HG03280 (cell line): ENCODE results near the gene CGB7.
"Not testable (repeated sequence)": the region's sequence is repeated elsewhere in the genome, so short reads cannot be mapped to it uniquely, and the experiment has no call there.

Experiments
- ATAC-seq: cut with Tn5 transposase; IDR thresholded peaks from one replicate; pipeline ENCODE4 v1.9.1; 2021; ENCODE audit warnings: mild to moderate bottlenecking, moderate library complexity; ENCODE audit not compliant: unreplicated experiment

The CGB7 gene

DNA sequence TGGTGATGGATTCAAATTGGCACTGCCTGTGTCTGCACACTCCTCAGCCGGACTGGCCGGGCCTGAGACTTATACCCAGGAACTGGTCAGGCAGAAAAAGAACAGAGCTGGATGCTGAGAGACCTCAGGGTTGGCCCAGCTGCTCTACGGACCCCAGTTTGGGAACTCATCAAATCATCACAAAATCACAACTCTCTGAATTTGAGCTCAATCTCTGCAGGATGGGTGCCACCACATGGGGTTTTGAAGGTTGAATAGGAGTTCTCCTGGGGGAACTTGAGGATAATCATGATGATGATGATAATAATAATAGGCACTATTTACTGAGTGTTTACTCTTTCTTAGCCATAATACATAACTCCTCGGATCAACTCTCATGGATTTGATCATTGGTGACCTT lies 14.9 kb downstream of the CGB7 start:
- not testable (repeated sequence) for ATAC-seq

DNA sequence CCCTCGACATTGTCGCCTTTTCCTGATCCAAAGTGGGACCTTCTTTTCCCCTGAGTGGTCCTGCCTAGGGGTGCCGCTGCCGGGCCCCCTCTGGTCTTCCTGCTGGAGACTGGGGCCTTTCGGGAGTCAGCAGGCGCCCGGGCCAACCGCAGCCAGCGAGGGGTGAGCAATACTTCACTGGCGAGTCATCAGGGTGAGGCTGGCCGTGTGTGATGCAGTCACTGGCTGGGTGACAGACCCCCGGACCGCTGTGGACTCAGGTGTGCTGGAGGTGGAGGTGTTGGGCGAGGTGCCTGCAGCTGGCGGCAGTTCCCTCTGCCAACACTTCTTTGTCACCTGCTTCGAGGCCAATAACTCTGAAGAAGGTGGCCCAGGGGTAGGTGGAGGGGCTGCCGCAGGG lies 15.4 kb downstream of the CGB7 start:
- ATAC-seq, result no peak

DNA sequence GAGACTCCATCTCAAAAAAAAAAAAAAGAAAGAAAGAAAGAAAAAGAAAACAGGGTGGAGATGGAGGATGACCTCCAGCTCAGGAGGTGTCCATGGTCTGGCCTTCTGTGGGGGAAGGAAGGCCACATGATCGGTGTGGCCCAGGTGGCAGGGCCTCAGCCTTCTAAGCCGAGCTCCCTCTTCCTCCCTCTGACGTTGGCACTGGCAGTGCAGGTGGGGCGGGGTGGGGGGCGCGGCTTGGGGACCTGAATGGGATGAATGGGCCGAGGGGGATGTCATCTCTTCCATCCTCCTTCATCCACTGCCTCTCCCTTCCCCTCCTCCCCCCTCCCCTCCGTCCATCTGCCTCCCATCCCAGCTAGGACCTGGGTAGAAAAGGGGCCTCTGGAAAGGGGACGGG lies 17.8 kb downstream of the CGB7 start:
- not testable (repeated sequence) for ATAC-seq

DNA sequence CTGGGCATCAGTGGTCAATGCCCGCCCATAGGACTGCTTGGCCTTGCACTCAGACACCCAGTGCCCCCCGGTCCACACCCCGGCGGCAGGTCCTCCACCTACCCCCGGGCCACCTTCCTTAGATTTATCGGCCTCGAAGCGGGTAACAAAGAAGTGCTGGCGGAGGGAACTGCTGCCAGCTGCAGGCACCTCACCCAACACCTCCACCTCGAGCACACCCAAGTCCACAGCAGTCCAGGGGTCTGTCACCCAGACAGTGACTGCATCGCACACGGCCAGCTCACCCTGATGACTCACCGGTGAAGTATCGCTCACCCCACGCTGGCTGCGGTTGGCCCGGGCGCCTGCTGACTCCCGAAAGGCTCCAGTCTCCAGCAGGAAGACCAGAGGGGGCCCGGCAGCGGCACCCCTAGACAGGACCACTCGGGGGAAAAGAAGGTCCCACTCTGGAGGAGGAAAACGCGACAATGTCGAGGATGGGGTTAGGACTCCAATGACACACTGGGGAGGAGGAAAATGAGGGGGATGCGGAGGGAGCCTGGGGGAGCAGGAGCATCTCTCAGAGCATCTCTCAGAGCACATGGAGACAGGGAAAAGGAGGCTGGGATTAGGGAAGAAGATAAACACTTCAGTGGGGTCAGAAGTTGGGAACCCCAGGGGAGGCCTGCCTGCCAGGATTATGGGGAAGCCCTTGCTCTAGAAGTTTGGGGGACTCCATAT lies 18.8 kb downstream of the CGB7 start:
- ATAC-seq, result not testable (repeated sequence)

DNA sequence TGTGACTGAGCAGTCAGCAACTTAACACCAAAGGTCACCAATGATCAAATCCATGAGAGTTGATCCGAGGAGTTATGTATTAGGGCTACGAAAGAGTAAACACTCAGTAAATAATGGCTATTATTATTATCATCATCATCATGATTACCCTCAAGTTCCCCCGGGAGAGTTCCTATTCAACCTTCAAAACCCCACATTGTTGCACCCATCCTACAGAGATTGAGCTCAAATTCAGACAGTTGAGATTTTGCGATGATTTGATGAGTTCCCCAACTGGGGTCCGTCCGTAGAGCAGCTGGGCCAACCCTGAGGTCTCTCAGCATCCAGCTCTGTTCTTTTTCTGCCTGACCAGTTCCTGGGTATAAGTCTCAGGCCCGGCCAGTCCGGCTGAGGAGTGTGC lies 19.4 kb downstream of the CGB7 start:
- not testable (repeated sequence) for ATAC-seq

DNA sequence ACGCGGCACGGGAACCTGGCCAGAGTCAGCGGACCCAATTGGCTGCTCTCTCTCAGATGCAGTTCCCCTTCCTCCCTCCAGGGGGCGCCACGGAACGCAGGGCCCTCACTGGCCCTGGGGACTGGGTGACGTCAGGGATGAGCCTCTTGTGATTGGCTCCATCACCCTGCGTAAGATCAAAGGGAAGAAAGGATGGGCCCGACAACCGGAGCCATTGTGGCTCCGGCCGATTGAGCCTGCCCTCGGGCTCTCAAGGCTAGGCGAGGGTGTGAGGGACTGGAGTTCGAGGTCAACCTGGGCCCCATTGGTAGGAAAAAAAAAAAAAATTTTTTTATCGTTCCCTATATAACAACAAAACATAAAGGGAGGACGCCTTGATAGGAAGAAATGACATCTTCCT lies 20.7 kb downstream of the CGB7 start, which contains the start of gene CGB1:
Gene CGB1 (minus strand): TSS at position 81 of the 400 bp plus-strand sequence. CDS start 184 bp downstream, outside the sequence.
- ATAC-seq, result not testable (repeated sequence)

DNA sequence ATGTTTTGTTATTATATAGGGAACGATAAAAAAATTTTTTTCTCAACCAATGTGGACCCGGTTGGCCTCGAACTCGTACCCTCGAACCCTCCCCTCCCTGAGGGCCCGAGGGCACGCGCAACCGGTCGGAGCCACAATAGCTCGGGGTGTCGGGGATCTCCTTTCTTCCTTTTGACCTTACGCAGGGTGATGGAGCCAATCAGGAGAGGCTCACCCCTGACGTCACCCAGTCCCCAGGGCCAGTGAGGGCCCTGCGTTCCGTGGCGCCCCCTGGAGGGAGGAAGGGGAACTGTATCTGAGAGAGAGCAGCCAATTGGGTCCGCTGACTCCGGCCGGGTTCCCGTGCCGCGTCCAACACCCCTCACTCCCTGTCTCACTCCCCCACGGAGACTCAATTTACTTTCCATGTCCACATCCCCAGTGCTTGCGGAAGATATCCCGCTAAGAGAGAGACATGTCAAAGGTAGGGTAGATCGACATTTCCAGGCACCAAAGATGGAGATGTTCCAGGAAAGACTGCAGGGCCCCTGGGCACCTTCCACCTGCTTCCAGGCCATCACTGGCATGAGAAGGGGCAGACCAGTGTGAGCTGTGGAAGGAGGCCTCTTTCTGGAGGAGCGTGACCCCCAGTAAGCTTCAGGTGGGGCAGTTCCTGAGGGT lies 25.8 kb downstream of the CGB7 start, which contains the start of gene CGB2:
Gene CGB2 (plus strand): TSS at position 249 of the 660 bp plus-strand sequence. CDS start 206 bp downstream, at position 455.
- ATAC-seq, result not testable (repeated sequence)

DNA sequence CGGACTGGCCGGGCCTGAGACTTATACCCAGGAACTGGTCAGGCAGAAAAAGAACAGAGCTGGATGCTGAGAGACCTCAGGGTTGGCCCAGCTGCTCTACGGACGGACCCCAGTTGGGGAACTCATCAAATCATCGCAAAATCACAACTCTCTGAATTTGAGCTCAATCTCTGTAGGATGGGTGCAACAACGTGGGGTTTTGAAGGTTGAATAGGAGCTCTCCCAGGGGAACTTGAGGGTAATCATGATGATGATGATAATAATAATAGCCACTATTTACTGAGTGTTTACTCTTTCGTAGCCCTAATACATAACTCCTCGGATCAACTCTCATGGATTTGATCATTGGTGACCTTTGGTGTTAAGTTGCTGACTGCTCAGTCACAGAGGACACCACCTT lies 27.2 kb downstream of the CGB7 start:
- not testable (repeated sequence) for ATAC-seq

DNA sequence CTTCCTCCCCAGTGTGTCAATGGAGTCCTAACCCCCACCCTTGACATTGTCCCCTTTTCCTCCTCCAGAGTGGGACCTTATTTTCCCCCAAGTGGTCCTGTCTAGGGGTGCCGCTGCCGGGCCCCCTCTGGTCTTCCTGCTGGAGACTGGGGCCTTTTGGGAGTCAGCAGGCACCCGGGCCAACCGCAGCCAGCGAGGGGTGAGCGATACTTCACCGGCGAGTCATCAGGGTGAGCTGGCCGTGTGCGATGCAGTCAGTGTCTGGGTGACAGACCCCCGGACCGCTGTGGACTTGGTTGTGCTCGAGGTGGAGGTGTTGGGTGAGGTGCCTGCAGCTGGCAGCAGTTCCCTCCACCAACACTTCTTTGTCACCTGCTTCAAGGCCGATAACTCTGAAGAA lies 27.8 kb downstream of the CGB7 start:
- not testable (repeated sequence) for ATAC-seq

DNA sequence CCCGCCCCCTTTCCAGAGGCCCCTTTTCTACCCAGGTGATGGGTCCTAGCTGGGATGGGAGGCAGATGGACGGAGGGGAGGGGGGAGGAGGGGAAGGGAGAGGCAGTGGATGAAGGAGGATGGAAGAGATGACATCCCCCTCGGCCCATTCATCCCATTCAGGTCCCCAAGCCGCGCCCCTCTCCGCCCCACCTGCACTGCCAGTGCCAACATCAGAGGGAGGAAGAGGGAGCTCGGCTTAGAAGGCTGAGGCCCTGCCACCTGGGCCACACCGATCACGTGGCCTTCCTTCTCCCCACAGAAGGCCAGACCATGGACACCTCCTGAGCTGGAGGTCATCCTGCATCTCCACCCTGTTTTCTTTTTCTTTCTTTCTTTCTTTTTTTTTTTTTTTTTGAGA lies 28.9 kb downstream of the CGB7 start:
- not testable (repeated sequence) for ATAC-seq

DNA sequence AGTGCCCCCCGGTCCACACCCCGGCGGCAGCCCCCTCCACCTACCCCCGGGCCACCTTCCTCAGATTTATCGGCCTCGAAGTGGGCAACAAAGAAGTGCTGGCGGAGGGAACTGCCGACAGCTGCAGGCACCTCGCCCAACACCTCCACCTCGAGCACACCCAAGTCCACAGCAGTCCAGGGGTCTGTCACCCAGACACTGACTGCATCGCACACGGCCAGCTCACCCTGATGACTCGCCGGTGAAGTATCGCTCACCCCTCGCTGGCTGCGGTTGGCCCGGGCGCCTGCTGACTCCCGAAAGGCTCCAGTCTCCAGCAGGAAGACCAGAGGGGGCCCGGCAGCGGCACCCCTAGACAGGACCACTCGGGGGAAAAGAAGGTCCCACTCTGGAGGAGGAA lies 31.9 kb downstream of the CGB7 start:
- not testable (repeated sequence) for ATAC-seq

DNA sequence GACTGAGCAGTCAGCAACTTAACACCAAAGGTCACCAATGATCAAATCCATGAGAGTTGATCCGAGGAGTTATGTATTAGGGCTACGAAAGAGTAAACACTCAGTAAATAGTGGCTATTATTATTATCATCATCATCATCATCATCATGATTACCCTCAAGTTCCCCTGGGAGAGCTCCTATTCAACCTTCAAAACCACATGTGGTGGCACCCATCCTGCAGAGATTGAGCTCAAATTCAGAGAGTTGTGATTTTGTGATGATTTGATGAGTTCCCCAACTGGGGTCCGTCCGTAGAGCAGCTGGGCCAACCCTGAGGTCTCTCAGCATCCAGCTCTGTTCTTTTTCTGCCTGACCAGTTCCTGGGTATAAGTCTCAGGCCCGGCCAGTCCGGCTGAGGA lies 32.5 kb downstream of the CGB7 start:
- not testable (repeated sequence) for ATAC-seq

DNA sequence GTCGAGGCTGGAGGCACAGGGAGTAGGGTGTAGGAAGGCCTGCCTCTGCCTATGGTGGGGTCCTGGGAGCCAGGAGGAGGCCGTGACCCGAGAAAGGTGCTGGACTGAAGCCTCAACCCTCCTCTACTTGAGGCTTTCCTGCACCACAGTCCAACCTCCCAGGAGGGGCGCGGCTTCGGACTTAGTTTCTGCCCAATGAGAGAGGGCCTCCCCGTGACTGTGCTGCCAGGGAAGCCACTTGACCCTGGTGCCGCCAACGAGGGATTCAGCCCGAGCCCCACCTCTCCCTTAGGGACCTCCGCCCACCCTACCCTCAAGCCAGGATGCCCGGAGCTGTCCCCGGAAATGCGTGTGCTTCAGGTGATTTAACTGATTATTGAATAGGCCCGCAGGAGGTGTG lies 33.3 kb downstream of the CGB7 start, which contains the start of gene CGB3:
Gene CGB3 (minus strand): TSS at position 101 of the 400 bp plus-strand sequence. CDS start 362 bp downstream, outside the sequence.
- ATAC-seq, result not testable (repeated sequence)

DNA sequence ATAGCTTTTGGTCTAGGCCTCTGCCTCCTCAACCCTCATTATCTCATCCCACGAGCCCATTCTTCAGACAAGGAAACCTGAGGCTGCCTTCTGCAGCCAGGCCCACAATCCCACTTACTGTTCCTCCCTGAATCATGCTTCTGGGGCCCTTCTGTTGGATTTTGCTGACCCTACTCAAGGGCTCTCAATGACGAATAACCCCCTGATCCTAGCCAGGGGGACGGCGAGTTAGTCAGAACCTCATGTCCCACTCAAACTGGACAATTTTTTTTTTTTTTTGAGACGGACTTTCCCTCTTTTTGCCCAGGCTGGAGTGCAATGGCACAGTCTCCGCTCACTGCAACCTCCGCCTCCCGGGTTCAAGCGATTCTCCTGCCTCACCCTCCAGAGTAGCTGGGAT lies 35.4 kb downstream of the CGB7 start:
- no peak for ATAC-seq

DNA sequence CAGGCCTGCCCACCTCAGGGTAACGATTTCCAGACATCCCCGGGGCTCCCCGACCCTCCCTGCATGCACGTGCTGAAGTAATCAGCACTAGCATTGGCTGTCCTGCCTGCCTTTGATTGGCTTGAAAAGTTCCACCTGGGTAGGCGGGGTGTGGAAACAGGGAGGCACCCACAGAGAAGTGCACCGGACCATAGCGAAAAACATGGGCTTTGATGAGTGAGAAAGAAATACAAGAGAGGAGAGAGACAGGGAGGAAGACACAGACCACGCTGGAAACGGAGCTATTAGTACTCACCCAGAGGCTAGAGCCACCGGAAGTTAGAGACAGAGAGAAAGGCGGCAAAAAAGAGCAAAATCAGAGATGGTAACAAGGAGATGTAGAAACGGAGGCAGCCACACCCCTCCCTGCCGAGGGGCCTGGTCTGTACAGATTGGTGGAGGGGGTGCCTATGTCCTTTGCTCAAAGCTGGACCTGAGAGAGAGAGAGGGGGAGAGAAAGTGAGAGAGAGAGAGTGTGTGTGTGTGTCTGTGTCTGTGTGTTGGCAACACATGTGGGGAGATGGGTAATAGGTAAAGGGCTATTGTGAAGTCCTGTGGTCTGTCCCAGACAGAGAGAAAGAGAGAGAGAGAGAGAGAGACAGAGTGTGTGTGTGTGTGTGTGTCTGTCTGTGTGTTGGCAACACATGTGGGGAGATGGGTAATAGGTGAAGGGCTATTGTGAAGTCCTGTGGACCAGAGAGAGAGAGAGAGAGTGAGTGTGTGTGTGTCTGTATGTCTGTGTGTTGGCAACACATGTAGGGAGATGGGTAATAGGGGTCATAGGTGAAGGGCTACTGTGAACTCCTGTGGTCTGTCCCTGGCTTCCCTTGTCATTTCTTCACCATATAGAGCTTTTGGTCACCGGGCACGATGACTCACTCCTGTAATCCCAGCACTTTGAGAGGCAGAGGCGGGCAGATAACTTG lies 36.3 kb downstream of the CGB7 start:
- no peak for ATAC-seq

DNA sequence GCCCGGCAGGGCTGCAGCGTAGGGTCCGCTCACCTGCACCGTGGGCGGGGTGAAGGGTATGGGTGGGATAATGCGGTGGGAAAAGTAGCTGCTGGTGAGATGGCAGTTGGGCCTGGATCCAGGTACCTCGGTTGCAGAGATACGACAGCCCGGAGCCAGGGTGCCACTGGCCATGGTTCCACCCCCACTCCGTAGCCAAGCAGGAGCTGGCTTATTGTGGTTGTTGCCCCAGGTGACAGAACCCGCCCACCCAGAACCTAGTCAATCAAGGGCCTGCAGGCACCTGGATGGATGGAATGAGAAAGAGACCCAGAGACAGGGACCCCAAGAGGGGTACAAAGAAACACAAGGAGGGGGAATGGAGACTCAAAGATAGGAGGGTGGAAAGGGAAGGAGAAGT lies 37.2 kb downstream of the CGB7 start:
- ATAC-seq, result no peak

DNA sequence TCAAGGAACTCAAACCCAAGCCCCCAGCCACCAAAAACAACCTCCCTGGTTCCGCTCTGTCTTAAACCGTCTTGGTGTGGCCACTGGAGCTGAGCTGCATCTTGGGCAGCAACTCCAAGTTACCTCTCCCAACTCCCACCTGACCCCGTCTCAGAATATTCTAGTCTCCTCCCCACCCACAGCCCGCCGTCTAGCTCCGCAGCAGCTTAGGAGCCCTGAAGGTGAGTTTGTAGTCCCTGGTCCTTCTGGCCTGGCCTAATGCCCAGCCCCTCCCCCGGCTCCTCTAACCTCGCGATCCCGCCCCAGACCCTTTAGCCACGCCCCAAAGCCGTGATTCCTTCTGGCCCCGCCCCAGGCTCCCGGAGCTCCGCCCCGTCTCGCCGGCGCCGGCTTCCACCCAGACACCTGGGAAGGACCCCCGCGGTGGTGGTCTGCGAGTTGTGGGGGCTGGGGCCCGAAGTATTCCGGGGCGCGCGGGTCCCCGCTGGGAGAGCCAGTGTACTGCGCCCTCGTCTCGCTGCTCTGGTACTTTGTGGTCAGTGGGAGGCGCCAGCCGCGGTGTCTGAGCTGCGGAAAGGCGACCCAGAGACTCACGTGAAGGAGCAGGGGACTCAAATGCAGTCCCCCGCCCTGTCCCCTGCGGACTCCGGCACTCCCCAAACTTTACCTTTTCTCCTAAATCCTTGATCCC lies 38.2 kb downstream of the CGB7 start:
- peak; percentile 56 for ATAC-seq

DNA sequence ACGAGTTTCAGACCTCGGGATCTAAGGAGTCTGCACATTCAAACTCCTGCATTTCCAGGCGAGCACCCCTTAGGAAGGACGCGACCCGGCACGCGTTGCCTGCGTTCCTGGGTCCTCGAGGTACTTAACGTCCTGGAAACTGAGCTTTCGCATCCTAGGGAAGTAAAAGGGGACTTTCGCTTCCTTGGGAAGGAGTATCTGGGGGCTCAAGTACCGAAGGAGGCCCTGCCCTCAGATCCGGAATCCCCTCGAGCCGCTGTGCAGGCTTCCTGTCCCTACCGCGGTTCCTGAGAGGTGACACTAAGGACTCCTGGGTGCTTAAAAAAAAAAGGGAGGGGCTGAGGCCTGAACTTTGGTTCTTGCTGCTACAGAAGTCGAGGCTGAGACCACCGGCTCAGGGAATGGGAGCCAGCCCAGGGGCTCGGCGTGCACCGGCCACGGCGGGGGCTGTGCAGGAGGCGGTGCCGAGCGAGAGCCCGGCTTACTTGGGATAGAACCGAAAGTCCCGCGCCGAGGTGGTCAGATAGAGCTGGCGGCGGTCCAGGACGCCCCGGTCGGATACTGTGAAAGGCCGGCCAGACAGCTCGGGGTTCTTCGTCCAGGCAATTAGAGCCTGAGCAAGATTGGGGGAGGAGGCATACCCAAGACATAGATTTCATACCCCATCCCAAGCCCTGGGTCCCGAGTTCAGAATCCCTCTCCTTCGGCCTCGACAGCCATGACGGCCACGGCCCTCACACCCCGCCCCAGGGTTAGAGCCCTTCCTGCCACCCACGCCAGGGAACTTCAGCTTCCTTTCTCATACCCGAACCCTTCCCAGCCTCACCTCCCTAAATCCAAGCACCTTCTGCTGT lies 38.9 kb downstream of the CGB7 start:
- not testable (repeated sequence) for ATAC-seq

DNA sequence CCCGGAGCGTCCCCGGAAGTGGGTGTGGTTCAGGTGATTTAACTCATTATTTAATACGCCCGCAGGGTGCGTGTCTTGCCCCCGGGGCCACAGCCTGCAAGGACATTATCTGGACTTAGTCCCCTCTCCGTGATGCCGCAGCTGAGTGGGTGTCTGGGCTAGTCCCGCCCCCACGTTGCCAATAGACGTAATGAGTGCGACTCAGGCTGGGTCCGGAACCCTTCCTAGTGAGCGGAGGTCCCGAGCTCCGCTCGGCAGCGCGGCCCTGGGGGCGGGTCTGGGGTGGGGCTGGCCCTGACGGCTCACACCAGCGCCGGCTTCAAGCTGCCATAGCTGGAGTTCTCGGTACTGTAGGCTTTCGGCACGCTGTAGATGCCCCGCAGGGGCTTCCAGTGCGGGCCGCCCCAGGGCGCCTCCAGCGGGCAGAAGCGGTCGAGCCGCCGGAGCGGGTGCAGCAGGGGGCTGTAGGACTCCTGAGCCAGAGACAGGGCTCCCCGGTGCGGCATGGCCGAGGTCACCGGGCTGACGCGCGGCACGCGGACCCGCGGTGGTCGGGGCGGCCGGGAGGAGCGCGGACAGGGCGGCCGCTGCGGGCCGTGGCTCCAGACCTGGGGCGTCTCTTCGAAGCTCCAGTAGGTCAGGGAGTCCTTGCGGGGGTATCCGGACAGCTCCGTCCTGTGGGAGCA lies 39.7 kb downstream of the CGB7 start:
- peak; percentile 43 for ATAC-seq
